Adrenal gland (tissue), 5 donors: ENCODE data around the gene SULF2.

Source experiments
- POLR2A ChIP-seq, 2 donors: fragments of 450-650 bp; IDR thresholded peaks; one replicate each; pipeline ENCODE4 v1.6.1; 2017; ENCODE audit warnings: antibody characterized with exemption in 2 of 2, mild to moderate bottlenecking in 2 of 2, moderate library complexity in 1 of 2
- TF ChIP-seq, protein P1 (sequence below), 6 experiments: fragments of 450-650 bp in 4 of 6; fragments of 200-600 bp in 2 of 6; sonication (generic) in 1 of 6; IDR thresholded peaks; 1 replicate in 5 of 6; 2 replicates in 1 of 6; pipeline versions ENCODE4 v1.5.1 to v1.8.0; 2016 to 2021; ENCODE audit warnings: antibody characterized with exemption in 6 of 6, mild to moderate bottlenecking in 2 of 6, moderate library complexity in 1 of 6
- donor health status: DM: no; HTN: no; CAD: no.

DNA sequence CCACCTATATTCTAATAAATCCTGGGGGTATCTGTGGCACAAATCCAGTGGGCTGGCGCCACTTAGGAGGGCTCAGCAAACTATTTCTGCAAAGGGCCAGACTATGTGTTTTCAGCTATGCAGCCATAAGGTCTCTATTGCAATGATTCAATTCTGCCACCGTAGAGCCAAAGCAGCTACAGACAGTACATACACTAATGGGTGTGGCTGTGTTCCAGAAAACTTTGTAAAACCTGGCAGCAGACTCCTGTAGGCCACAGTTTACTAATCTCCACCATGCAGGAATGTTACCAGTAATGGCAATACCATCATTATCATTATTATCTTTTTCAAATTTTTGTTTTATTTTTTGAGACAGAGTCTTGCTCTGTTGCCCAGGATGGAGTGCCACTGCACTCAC is 65.7 kb downstream of the SULF2 start:
- TF ChIP-seq, protein P1, sequence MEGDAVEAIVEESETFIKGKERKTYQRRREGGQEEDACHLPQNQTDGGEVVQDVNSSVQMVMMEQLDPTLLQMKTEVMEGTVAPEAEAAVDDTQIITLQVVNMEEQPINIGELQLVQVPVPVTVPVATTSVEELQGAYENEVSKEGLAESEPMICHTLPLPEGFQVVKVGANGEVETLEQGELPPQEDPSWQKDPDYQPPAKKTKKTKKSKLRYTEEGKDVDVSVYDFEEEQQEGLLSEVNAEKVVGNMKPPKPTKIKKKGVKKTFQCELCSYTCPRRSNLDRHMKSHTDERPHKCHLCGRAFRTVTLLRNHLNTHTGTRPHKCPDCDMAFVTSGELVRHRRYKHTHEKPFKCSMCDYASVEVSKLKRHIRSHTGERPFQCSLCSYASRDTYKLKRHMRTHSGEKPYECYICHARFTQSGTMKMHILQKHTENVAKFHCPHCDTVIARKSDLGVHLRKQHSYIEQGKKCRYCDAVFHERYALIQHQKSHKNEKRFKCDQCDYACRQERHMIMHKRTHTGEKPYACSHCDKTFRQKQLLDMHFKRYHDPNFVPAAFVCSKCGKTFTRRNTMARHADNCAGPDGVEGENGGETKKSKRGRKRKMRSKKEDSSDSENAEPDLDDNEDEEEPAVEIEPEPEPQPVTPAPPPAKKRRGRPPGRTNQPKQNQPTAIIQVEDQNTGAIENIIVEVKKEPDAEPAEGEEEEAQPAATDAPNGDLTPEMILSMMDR (IDR thresholded peaks at IDR 0.05): no peak
- no peak for TF ChIP-seq POLR2A (IDR thresholded peaks at IDR 0.05)
